ENCODE data around the gene DERL3. TPM values are rescaled to one million over a fixed set of nuclear protein-coding genes. Genes with fewer than 3 reads are reported as not detected.

DERL3 gene
- total RNA-seq, 1 donor from 2014 or later, result 13.4 TPM

DNA sequence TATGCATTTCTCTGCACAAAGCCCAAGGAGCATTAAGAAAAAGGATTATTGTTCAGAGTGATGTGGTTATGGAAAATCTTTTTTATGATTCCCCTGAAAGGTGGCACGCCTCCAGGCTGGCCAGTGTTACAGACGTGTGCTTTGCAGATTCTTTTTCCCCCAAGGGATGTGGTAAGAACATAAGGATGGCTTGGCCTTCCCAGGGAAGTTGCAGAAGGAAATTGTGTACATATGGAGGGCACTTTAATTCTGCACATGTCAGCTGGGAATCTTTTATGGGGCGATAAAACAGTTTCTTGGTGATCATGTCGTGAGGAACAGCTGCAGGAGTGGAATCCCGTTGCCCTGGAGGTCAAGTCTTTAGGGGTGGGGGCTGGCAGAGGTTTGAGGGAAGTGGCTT is 42.3 kb downstream of the DERL3 start:
- intact Hi-C loops (cut with micrococcal nuclease), result no loop called here
- Mint-ChIP-seq H3K36me3 (ENCODE audit: low read depth) (peaks cover 52% of the 10 kb centered on the region), H3K27ac (no peak overlapping the region), H3K9me3 (no peaks in the 10 kb centered on the region), H3K4me1 (peaks cover 9% of the 10 kb centered on the region), H3K27me3 (no peaks in the 10 kb centered on the region), H3K4me3 (no peak overlapping the region)
- DNase-seq, result no peak

GRCh38 chr22:23793326-23793725 is 45.5 kb downstream of the DERL3 start:
- H3K4me1 Mint-ChIP-seq, result peaks cover 17% of the 10 kb centered on the region
- H3K36me3 Mint-ChIP-seq (ENCODE audit: low read depth), result peaks cover 41% of the 10 kb centered on the region
- intact Hi-C loops (cut with micrococcal nuclease), result no loop called here
- DNase-seq, result no peak
- H3K27me3 Mint-ChIP-seq, result no peaks in the 10 kb centered on the region
- H3K9me3 Mint-ChIP-seq, result no peaks in the 10 kb centered on the region
- no peak overlapping the region for H3K4me3 Mint-ChIP-seq
- H3K27ac Mint-ChIP-seq, result no peak overlapping the region

DNA sequence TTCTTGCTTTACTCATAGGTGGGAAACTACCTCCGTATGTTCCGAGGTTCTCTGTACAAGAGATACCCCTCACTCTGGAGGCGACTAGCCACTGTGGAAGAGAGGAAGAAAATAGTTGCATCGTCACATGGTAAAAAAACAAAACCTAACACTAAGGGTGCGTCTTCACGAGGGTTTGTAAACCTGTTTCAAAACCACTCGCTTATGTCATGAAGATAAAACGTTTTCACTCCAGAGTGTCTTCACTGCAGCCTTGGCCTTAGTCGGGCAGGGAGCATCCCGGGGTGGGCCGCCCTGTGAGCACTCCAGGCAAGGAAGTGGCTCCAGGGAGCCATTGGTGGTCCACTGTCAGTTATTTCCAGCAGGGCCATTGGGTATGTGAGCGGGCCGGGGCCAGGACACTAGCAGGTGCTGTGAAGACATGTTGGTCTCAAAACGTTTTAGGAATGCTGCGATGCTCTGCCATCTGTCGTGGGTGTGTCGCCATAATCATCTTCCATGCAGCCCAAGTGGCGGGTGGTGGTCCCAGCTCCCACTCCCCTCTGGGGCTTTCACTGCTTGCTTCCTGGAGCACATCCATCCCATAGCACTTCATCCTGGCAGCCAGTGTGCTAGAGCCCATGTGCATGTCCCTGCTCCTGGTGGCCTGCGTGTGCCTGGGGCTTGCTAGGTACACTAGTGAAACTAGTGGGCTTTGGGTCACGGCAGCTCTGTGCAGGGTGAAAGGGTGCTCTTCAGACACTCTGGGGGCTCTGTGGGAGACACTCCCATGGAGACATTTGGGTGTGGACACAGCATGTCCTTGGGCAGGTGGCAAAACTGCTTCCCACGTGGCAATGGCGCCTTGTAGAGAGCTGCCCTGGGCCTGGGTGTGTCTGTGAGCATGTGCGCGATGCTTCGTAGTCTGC is 46.8 kb downstream of the DERL3 start:
- H3K4me3 Mint-ChIP-seq, result no peak overlapping the region
- peaks cover 23% of the 10 kb centered on the region for H3K4me1 Mint-ChIP-seq
- no peaks in the 10 kb centered on the region for H3K9me3 Mint-ChIP-seq
- intact Hi-C loops (cut with micrococcal nuclease), result no loop called here
- H3K27me3 Mint-ChIP-seq, result no peaks in the 10 kb centered on the region
- DNase-seq, result no peak
- no peak overlapping the region for H3K27ac Mint-ChIP-seq
- H3K36me3 Mint-ChIP-seq (ENCODE audit: low read depth), result peaks cover 35% of the 10 kb centered on the region

DNA sequence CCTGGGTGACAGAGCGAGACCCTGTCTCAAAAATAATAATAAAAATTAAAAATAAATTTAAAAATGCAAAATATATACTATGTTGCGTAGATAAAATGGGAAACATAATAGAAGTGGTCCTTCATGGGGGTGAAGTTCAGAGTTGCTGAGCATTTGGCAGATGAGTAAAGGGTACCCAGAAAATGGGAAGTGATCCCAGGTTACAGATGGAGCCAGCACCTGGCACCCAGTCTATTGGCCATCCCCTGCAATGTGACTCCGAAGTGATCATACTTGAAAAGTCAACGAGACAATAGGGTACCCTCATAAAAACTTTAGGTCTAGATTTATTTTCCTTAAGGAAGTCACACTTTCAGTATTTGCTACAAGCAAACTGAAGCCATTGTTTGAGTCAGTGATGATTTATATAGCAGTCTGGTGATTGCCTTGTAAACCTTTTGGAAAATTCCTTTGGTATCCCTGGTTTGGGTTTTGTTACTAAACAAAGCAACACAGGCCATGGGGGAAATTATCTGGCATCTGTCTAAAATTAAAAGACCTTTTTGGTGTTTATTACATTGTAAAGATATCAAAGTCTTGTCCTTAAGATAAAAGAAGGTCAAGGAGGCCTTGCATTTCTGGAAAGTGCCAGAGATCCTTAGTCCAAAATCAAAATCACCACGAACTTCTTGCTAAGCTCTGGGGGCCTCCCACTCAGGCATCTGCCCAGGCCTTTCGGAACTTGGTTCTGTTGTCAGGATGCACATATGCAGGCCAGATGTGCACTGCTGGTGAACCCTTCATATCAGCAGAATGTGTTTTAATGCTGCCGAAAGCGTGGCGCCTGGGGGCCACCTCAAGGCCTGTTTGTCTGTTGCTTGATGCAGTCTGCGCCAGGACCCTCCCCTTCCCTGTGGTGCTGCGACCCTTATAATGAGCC is 47.7 kb downstream of the DERL3 start:
- Mint-ChIP-seq H3K36me3 (ENCODE audit: low read depth) (peaks cover 27% of the 10 kb centered on the region), H3K9me3 (no peaks in the 10 kb centered on the region), H3K27me3 (no peaks in the 10 kb centered on the region), H3K4me1 (peaks cover 29% of the 10 kb centered on the region), H3K27ac (no peak overlapping the region), H3K4me3 (no peak overlapping the region)
- intact Hi-C loops (cut with micrococcal nuclease), result no loop called here
- no peak for DNase-seq

- intact Hi-C loops (cut with micrococcal nuclease), result no loop called here
- Mint-ChIP-seq H3K4me3 (no peak overlapping the region), H3K27ac (no peak overlapping the region), H3K36me3 (ENCODE audit: low read depth) (peaks cover 18% of the 10 kb centered on the region), H3K4me1 (peaks cover 32% of the 10 kb centered on the region), H3K9me3 (no peaks in the 10 kb centered on the region), H3K27me3 (no peaks in the 10 kb centered on the region)
- no peak for DNase-seq
These were observed 49.2 kb downstream of the DERL3 start for GRCh38 chr22:23789638-23790037.

- Mint-ChIP-seq H3K9me3 (no peaks in the 10 kb centered on the region), H3K27me3 (no peaks in the 10 kb centered on the region), H3K27ac (no peak overlapping the region), H3K36me3 (ENCODE audit: low read depth) (peaks cover 18% of the 10 kb centered on the region), H3K4me3 (no peak overlapping the region), H3K4me1 (peaks cover 36% of the 10 kb centered on the region)
- DNase-seq, result no peak
- intact Hi-C loops (cut with micrococcal nuclease), result no loop called here
These were observed 49.7 kb downstream of the DERL3 start for GRCh38 chr22:23789121-23789520.

DNA sequence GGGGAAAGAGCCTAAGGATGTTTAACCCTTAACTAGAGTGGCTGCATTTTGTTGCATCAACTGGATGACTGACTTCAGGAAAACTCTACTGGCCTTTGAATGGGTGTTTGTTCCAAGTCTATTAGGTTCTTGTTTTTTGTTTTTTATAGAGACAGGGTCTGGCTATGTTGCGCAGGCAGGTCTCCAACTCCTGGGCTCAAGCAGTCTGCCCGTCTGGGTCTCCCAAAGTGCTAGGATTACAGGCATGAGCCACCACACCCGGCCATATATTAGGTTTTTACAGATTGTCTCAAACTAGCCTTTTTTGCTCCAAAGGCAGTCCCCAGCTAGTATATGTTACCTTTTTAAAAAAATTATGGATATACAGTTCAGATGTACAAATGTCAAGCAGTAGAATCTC is 50.9 kb downstream of the DERL3 start:
- DNase-seq, result no peak
- peak overlapping the region; percentile 86 for H3K27ac Mint-ChIP-seq
- H3K27me3 Mint-ChIP-seq, result no peaks in the 10 kb centered on the region
- peak overlapping the region; percentile 88 for H3K4me3 Mint-ChIP-seq
- H3K4me1 Mint-ChIP-seq, result peaks cover 35% of the 10 kb centered on the region
- no peaks in the 10 kb centered on the region for H3K9me3 Mint-ChIP-seq
- peaks cover 14% of the 10 kb centered on the region for H3K36me3 Mint-ChIP-seq (ENCODE audit: low read depth)
- intact Hi-C loops (cut with micrococcal nuclease), result loop anchor here (1.0 to 2.0 kb wide), 5 partner anchors 21 to 126 kb away; partner anchors contain the start of genes CHCHD10, DERL3 and MIF

- peak overlapping the region; percentile 88 for H3K4me3 Mint-ChIP-seq
- H3K9me3 Mint-ChIP-seq, result no peaks in the 10 kb centered on the region
- intact Hi-C loops (cut with micrococcal nuclease), result loop anchor here (1.0 to 2.0 kb wide), 5 partner anchors 20 to 127 kb away; partner anchors contain the start of genes CHCHD10, DERL3 and MIF
- H3K27ac Mint-ChIP-seq, result peak overlapping the region; percentile 86
- H3K36me3 Mint-ChIP-seq (ENCODE audit: low read depth), result peaks cover 12% of the 10 kb centered on the region
- no peaks in the 10 kb centered on the region for H3K27me3 Mint-ChIP-seq
- peaks cover 34% of the 10 kb centered on the region for H3K4me1 Mint-ChIP-seq
- DNase-seq, result no peak
These were observed 51.3 kb downstream of the DERL3 start for GRCh38 chr22:23787600-23787896.

GRCh38 chr22:23786752-23787599 is 51.8 kb downstream of the DERL3 start, which contains the start of gene SMARCB1:
TSS of gene SMARCB1 (plus strand) at chr22:23786966. CDS start at chr22:23787170, 204 bp downstream.
- H3K4me1 Mint-ChIP-seq, result peaks cover 28% of the 10 kb centered on the region
- peaks cover 7% of the 10 kb centered on the region for H3K36me3 Mint-ChIP-seq (ENCODE audit: low read depth)
- peak; percentile 96 for DNase-seq
- no peaks in the 10 kb centered on the region for H3K9me3 Mint-ChIP-seq
- peak within 1 kb of the TSS; percentile 95 for H3K27ac Mint-ChIP-seq
- H3K4me3 Mint-ChIP-seq, result peak within 1 kb of the TSS; percentile 88
- intact Hi-C loops (cut with micrococcal nuclease), result loop anchor here (1.0 to 2.0 kb wide), 6 partner anchors 15 to 127 kb away; partner anchors contain the start of genes CHCHD10, DERL3, MIF and MMP11
- no peaks in the 10 kb centered on the region for H3K27me3 Mint-ChIP-seq

DNA sequence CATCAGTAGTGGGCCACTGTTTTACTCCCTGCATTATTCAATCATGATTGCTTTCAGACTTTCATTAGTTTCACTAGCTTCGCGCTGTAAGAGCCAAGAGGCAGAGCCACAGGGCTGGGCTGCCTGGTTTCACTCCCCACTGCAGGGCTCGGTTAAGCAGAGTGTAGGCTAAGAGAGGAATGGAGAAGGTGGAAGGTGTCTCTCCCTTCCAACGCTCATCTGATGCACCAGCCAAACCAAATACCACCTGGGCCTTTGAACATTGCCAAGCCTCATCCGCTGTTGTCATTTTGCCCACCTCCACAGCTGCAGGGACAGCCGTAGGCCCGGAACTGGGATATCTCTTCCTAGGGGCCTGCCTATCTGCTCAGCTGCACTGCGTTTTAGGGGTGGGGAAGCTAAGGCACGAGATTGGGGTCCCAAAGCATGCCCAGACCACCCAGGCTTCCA is 52.5 kb downstream of the DERL3 start:
- intact Hi-C loops (cut with micrococcal nuclease), result loop anchor here (1.0 to 2.0 kb wide), 3 partner anchors 14 to 109 kb away; partner anchors contain the start of genes MIF and MMP11
- H3K27ac Mint-ChIP-seq, result peak overlapping the region; percentile 95
- H3K36me3 Mint-ChIP-seq (ENCODE audit: low read depth), result peaks cover 7% of the 10 kb centered on the region
- H3K4me3 Mint-ChIP-seq, result peak overlapping the region; percentile 88
- H3K4me1 Mint-ChIP-seq, result peaks cover 28% of the 10 kb centered on the region
- no peaks in the 10 kb centered on the region for H3K27me3 Mint-ChIP-seq
- no peaks in the 10 kb centered on the region for H3K9me3 Mint-ChIP-seq
- DNase-seq, result no peak

Measured in activated CD4-positive, alpha-beta T cell treated with anti-CD3 and anti-CD28 coated beads, Interleukin-2, amount 10 ng/mL, durations not matched to agents 24 days and 14 days (primary cell).